Fibroblast of the conjunctiva (primary cell): ENCODE measurements around the gene VASN.
A peak's percentile ranks its signal among the peaks of the same experiment; 100 is the strongest.

ENCODE experiments used
- DNase-seq: peaks from one replicate; pipeline ENCODE4 v3.0.0-alpha.2; 2010; ENCODE audit warnings: low read depth

The VASN gene

GRCh38 chr16:4372578-4373355, 1.1 kb downstream of the VASN start:
- DNase-seq = no peak

- DNase-seq = no peak
Measured at GRCh38 chr16:4373356-4373908, 1.8 kb downstream of the VASN start.

- peak; percentile 93 for DNase-seq
Measured at GRCh38 chr16:4373909-4374742, 2.5 kb downstream of the VASN start.

- DNase-seq = no peak
Measured at GRCh38 chr16:4375717-4376116, 4.1 kb downstream of the VASN start.

- peak; percentile 82 for DNase-seq
Measured at GRCh38 chr16:4376126-4376892, 4.7 kb downstream of the VASN start.

GRCh38 chr16:4376893-4377572, 5.4 kb downstream of the VASN start:
- DNase-seq = no peak

GRCh38 chr16:4377573-4378154, 6.0 kb downstream of the VASN start:
- no peak for DNase-seq

- DNase-seq = no peak
Measured at GRCh38 chr16:4378161-4378666, 6.6 kb downstream of the VASN start.

GRCh38 chr16:4378999-4379690, 7.5 kb downstream of the VASN start:
- no peak for DNase-seq

GRCh38 chr16:4380119-4381063, 8.7 kb downstream of the VASN start:
- DNase-seq = no peak

GRCh38 chr16:4381072-4381934, 9.7 kb downstream of the VASN start:
- DNase-seq = no peak

GRCh38 chr16:4381935-4382794, 10.5 kb downstream of the VASN start:
- no peak for DNase-seq

GRCh38 chr16:4382795-4383357, 11.2 kb downstream of the VASN start:
- no peak for DNase-seq

- DNase-seq = no peak
Measured at GRCh38 chr16:4383591-4384444, 12.2 kb downstream of the VASN start.

GRCh38 chr16:4384509-4384942, 12.9 kb downstream of the VASN start:
- no peak for DNase-seq
